ENCODE results near the gene GOLPH3.

DNA sequence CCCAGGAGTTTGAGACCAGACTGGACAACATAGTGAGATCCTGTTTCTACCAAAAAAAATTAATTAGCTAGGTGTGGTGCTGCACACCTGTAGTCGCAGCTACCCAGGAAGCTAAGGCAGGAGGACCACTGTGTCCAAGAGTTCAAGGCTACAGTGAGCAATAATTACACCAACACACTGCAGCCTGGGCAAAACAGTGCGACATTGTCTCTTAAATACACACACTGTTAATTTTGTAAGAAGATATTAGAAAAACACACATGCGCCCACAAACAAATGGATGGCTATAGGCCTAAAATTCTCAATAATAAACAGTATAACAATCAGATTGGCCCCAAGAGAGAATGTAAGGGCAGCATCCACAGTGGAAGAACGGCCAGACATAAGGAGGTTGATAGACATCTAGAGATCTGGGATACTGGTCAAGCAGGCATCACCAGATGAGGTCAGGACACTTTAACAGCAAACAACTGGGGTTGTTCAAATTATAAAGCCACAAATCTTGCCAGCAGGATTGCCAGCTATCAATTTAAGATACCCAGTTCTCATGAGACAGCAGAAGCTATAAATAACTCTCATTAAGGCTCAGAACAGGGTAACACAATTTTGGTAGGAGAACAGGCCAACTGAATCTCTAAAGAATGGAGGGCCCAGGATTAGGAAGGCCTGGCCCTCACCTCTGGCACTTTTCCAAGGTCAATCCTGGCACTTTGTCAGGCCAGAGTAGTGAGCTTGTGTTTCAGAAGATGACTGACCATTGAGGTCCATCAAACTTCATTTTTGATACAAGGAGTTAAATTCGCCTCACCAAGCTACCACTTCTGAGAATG lies 29.5 kb downstream of the GOLPH3 start:
- TF ChIP-seq EZH2 (IDR thresholded peaks at IDR 0.05), result no peak
- TF ChIP-seq, protein P1, sequence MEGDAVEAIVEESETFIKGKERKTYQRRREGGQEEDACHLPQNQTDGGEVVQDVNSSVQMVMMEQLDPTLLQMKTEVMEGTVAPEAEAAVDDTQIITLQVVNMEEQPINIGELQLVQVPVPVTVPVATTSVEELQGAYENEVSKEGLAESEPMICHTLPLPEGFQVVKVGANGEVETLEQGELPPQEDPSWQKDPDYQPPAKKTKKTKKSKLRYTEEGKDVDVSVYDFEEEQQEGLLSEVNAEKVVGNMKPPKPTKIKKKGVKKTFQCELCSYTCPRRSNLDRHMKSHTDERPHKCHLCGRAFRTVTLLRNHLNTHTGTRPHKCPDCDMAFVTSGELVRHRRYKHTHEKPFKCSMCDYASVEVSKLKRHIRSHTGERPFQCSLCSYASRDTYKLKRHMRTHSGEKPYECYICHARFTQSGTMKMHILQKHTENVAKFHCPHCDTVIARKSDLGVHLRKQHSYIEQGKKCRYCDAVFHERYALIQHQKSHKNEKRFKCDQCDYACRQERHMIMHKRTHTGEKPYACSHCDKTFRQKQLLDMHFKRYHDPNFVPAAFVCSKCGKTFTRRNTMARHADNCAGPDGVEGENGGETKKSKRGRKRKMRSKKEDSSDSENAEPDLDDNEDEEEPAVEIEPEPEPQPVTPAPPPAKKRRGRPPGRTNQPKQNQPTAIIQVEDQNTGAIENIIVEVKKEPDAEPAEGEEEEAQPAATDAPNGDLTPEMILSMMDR (IDR thresholded peaks at IDR 0.05 in 2 of 3, conservative IDR thresholded peaks at IDR 0.05 in 1 of 3; ENCODE audit: borderline replicate concordance in 1 of 3, insufficient read depth in 1 of 3, low read depth in 2 of 3, low read length in 2 of 3), result no peak
- TF ChIP-seq FOSL1 (IDR thresholded peaks at IDR 0.05; ENCODE audit: low read depth), result no peak

Data from HCT116 (cell line).